HEK293 (cell line): ENCODE measurements around the gene CRYGA.

Experiments used
- TCF7L2 ChIP-seq: IDR thresholded peaks from 2 replicates; pipeline ENCODE4 v1.6.1; 2011; ENCODE audit warnings: low read depth, mild to moderate bottlenecking, inconsistent platforms, low read length, moderate library complexity, borderline replicate concordance
- TF ChIP-seq, protein P1 (sequence below): fragments of 450-650 bp; formaldehyde crosslinking; IDR thresholded peaks from 2 replicates; pipeline ENCODE4 v1.5.1; 2016; ENCODE audit warnings: missing biosample characterization, missing genetic modification characterization

DNA sequence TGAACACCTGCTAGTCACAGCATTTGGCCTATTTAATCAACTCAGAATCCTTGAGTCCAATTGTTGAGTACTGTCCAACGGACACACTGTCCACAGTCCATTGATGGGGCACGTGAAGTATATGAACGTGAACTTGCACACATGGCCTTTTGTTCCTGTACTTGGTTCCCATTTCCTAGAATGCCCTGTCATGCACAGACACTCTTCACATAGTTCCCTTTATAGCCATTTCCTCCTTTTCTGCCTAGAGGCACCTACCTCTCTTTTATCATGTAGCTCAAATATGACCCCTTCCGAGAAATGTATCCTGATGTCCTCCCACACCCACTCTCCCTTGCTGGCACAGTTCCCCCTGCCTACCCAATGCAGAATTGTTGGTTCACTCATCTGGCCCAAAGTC lies 8.7 kb upstream of the CRYGA start:
- TF ChIP-seq, protein P1, sequence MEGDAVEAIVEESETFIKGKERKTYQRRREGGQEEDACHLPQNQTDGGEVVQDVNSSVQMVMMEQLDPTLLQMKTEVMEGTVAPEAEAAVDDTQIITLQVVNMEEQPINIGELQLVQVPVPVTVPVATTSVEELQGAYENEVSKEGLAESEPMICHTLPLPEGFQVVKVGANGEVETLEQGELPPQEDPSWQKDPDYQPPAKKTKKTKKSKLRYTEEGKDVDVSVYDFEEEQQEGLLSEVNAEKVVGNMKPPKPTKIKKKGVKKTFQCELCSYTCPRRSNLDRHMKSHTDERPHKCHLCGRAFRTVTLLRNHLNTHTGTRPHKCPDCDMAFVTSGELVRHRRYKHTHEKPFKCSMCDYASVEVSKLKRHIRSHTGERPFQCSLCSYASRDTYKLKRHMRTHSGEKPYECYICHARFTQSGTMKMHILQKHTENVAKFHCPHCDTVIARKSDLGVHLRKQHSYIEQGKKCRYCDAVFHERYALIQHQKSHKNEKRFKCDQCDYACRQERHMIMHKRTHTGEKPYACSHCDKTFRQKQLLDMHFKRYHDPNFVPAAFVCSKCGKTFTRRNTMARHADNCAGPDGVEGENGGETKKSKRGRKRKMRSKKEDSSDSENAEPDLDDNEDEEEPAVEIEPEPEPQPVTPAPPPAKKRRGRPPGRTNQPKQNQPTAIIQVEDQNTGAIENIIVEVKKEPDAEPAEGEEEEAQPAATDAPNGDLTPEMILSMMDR (tag by site-specific recombination): no peak
- TF ChIP-seq TCF7L2: no peak
